ENCODE measurements around the gene DUSP3. TPM values are rescaled to one million over a fixed set of nuclear protein-coding genes. Genes with fewer than 3 reads are reported as not detected.
A peak's percentile ranks its signal among the peaks of the same experiment; 100 is the strongest.

DUSP3 gene
- total RNA-seq, 2 donors from 2014 or later, result 25.4 to 31.0 TPM

DNA sequence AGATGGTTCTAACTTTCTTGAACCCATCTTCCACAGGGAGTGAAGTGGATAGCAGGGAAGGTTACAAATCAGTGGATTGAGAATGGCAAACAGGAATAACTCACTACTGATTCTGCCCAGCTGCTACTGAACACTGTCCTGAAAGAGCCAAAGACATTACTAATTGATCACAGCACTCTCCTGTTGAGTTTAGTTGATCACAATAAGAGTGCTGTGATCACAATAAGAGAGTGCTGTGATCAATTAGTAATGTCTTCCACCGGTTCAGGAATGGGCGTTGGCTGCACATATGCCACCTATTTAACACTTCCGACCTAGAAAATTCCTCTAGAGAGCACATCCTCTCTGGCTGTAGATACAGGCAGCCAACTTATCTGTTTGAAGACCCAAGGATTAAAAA, 12.8 kb upstream of the DUSP3 start:
- 39% methylated on average over 3 of the region's 3 CpGs; no CpG with 5 or more reads in 1 of the 2 experiments for WGBS, 2 experiments (ENCODE audit: insufficient coverage in 1 of 2, insufficient read length in 1 of 2)
- Histone ChIP-seq H3K27ac (ENCODE audit: low read depth, low read length) (no peak overlapping the region), H3K4me1 (ENCODE audit: control insufficient read depth, insufficient read depth, low read length) (no peaks in the 10 kb centered on the region), H3K36me3 (ENCODE audit: control insufficient read depth, insufficient read depth, low read length) (no peaks in the 10 kb centered on the region), H3K4me3 (ENCODE audit: low read length) (no peak overlapping the region), H3K9ac (ENCODE audit: extremely low read depth, low read length, poor library complexity, severe bottlenecking) (no peak overlapping the region), H3K9me3 (ENCODE audit: control insufficient read depth, low read length) (no peaks in the 10 kb centered on the region), H3K27me3 (ENCODE audit: control insufficient read depth, insufficient read depth, low read length, poor library complexity, severe bottlenecking) (no peaks in the 10 kb centered on the region)
- no peak overlapping the region for H3K4me3 Mint-ChIP-seq
- no peak overlapping the region for H3K27ac Mint-ChIP-seq
- H3K4me1 Mint-ChIP-seq, result no peaks in the 10 kb centered on the region
- TF ChIP-seq, protein P1, sequence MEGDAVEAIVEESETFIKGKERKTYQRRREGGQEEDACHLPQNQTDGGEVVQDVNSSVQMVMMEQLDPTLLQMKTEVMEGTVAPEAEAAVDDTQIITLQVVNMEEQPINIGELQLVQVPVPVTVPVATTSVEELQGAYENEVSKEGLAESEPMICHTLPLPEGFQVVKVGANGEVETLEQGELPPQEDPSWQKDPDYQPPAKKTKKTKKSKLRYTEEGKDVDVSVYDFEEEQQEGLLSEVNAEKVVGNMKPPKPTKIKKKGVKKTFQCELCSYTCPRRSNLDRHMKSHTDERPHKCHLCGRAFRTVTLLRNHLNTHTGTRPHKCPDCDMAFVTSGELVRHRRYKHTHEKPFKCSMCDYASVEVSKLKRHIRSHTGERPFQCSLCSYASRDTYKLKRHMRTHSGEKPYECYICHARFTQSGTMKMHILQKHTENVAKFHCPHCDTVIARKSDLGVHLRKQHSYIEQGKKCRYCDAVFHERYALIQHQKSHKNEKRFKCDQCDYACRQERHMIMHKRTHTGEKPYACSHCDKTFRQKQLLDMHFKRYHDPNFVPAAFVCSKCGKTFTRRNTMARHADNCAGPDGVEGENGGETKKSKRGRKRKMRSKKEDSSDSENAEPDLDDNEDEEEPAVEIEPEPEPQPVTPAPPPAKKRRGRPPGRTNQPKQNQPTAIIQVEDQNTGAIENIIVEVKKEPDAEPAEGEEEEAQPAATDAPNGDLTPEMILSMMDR (conservative IDR thresholded peaks at IDR 0.05), result no peak
- H3K9me3 Mint-ChIP-seq, result peaks cover 11% of the 10 kb centered on the region
- H3K36me3 Mint-ChIP-seq (ENCODE audit: low read depth), result no peaks in the 10 kb centered on the region
- H3K27me3 Mint-ChIP-seq (ENCODE audit: insufficient read depth), result peaks cover 10% of the 10 kb centered on the region
- DNase-seq, result peak; percentile 70

GRCh38 chr17:43790311-43790940, 11.6 kb upstream of the DUSP3 start:
- Mint-ChIP-seq H3K27ac (no peak overlapping the region), H3K9me3 (peaks cover 6% of the 10 kb centered on the region), H3K4me3 (no peak overlapping the region), H3K36me3 (ENCODE audit: low read depth) (no peaks in the 10 kb centered on the region), H3K27me3 (ENCODE audit: insufficient read depth) (peaks cover 7% of the 10 kb centered on the region), H3K4me1 (no peaks in the 10 kb centered on the region)
- H3K4me1 ChIP-seq (ENCODE audit: control insufficient read depth, insufficient read depth, low read length), result no peaks in the 10 kb centered on the region
- TF ChIP-seq, protein P1 (conservative IDR thresholded peaks at IDR 0.05), result peak; percentile 48
- no peaks in the 10 kb centered on the region for H3K9me3 ChIP-seq (ENCODE audit: control insufficient read depth, low read length)
- peak; percentile 72 for DNase-seq
- H3K9ac ChIP-seq (ENCODE audit: extremely low read depth, low read length, poor library complexity, severe bottlenecking), result no peak overlapping the region
- no peaks in the 10 kb centered on the region for H3K27me3 ChIP-seq (ENCODE audit: control insufficient read depth, insufficient read depth, low read length, poor library complexity, severe bottlenecking)
- H3K36me3 ChIP-seq (ENCODE audit: control insufficient read depth, insufficient read depth, low read length), result no peaks in the 10 kb centered on the region
- 80 to 91% methylated on average over 7 to 14 of the region's 14 CpGs for WGBS, 2 experiments (ENCODE audit: insufficient coverage in 1 of 2, insufficient read length in 1 of 2)
- H3K27ac ChIP-seq (ENCODE audit: low read depth, low read length), result no peak overlapping the region
- no peak overlapping the region for H3K4me3 ChIP-seq (ENCODE audit: low read length)

- DNase-seq, result no peak
- H3K27me3 ChIP-seq (ENCODE audit: control insufficient read depth, insufficient read depth, low read length, poor library complexity, severe bottlenecking), result no peaks in the 10 kb centered on the region
- WGBS, 2 experiments (ENCODE audit: insufficient coverage in 1 of 2, insufficient read length in 1 of 2), result no CpG with 5 or more reads among the region's 1 CpG
- no peaks in the 10 kb centered on the region for H3K9me3 ChIP-seq (ENCODE audit: control insufficient read depth, low read length)
- Mint-ChIP-seq H3K36me3 (ENCODE audit: low read depth) (no peaks in the 10 kb centered on the region), H3K4me3 (no peak overlapping the region), H3K9me3 (peaks cover 6% of the 10 kb centered on the region), H3K27me3 (ENCODE audit: insufficient read depth) (peaks cover 7% of the 10 kb centered on the region), H3K4me1 (no peaks in the 10 kb centered on the region), H3K27ac (no peak overlapping the region)
- H3K9ac ChIP-seq (ENCODE audit: extremely low read depth, low read length, poor library complexity, severe bottlenecking), result no peak overlapping the region
- no peaks in the 10 kb centered on the region for H3K4me1 ChIP-seq (ENCODE audit: control insufficient read depth, insufficient read depth, low read length)
- no peak overlapping the region for H3K4me3 ChIP-seq (ENCODE audit: low read length)
- H3K36me3 ChIP-seq (ENCODE audit: control insufficient read depth, insufficient read depth, low read length), result no peaks in the 10 kb centered on the region
- no peak overlapping the region for H3K27ac ChIP-seq (ENCODE audit: low read depth, low read length)
- TF ChIP-seq, protein P1 (conservative IDR thresholded peaks at IDR 0.05), result no peak
Observed at GRCh38 chr17:43789482-43789881, 10.7 kb upstream of the DUSP3 start.

Measured in endodermal cell (in vitro differentiated cells).